Measurements from ENCODE around the gene PERP.

PERP gene

DNA sequence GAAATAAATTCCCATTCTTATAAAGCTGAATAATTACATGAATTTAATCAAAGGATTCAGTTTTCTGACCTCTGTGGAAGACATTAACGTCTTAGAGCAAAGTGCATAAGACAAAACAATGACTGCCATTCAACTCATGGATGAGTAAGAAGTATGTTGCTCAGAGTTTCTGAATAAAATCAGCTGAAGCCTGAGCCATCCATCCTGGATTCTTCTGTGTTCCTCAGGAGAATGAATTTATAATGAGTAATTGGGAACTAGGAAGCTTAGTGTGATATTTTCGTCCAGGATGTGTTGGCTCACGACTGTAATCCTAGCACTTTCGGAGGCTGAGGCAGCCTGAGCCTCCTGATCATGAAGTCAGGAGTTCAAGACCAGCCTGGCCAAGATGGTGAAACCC lies 62.8 kb downstream of the PERP start:
- DNase-seq = no peak

Data from T1000 (cell line).